Measurements from ENCODE around the gene SCLY. TPM values are rescaled to one million over a fixed set of nuclear protein-coding genes. Genes with fewer than 3 reads are reported as not detected.

The SCLY gene
- total RNA-seq, 1 experiment from 2014 or later = 28.7 TPM

- ChIA-PET POLR2A (no interaction called here), CTCF (no interaction called here)
- TF ChIP-seq JUND (IDR thresholded peaks at IDR 0.05) (no peak), YY1 (IDR thresholded peaks at IDR 0.05; ENCODE audit: extremely low read depth, insufficient replicate concordance, low read depth, low read length) (no peak), MAX (IDR thresholded peaks at IDR 0.05) (no peak), ATF3 (IDR thresholded peaks at IDR 0.05) (no peak), CTCF (IDR thresholded peaks at IDR 0.05 in 2 of 3, conservative IDR thresholded peaks at IDR 0.05 in 1 of 3; ENCODE audit: borderline replicate concordance in 1 of 3, insufficient read depth in 1 of 3, low read depth in 2 of 3, low read length in 2 of 3) (no peak), RAD21 (IDR thresholded peaks at IDR 0.05; ENCODE audit: low read depth) (no peak), SIN3A (IDR thresholded peaks at IDR 0.05; ENCODE audit: low read depth) (no peak), EZH2 (IDR thresholded peaks at IDR 0.05) (no peak)
These were observed 42.1 kb downstream of the SCLY start for GRCh38 chr2:238102865-238103264.

More at GRCh38 chr2:238102865-238103264, 42.1 kb downstream of the SCLY start:
- Histone ChIP-seq H3K9ac (ENCODE audit: low read length) (no peak overlapping the region), H3K4me1 (ENCODE audit: control insufficient read depth in 1 of 2, insufficient read depth in 2 of 2, low read length in 2 of 2) (peaks cover 6 to 17% of the 10 kb centered on the region in 2 experiments; a peak in 3 of 4 replicates), H3K4me3 (replicated peaks in 1 of 2; ENCODE audit: low read depth in 1 of 2, low read length in 2 of 2) (no peak overlapping the region), H3K79me2 (ENCODE audit: insufficient read depth, low read length) (no peaks in the 10 kb centered on the region), H3K9me2 (ENCODE audit: insufficient read depth) (no peaks in the 10 kb centered on the region), H3K27ac (ENCODE audit: low read depth, low read length) (no peak overlapping the region), H3K4me2 (ENCODE audit: low read length) (no peak overlapping the region), H4K20me1 (ENCODE audit: insufficient read depth) (no peaks in the 10 kb centered on the region), H3K27me3 (ENCODE audit: insufficient read depth, low read length) (no peaks in the 10 kb centered on the region), H2AFZ (ENCODE audit: low read depth, low read length, poor library complexity, severe bottlenecking) (no peak overlapping the region), H3K9me3 (ENCODE audit: control insufficient read depth in 1 of 2, insufficient read depth in 1 of 2, low read depth in 1 of 2, low read length in 2 of 2) (no peaks in the 10 kb centered on the region), H3K36me3 (ENCODE audit: control insufficient read depth in 1 of 2, insufficient read depth in 2 of 2, low read length in 2 of 2) (no peaks in the 10 kb centered on the region)
- RAD21 ChIA-PET (ENCODE audit: low non-redundant PET in 1 of 2, low total read pairs in 2 of 2, uncharacterized antibody in 2 of 2, unreplicated experiment in 2 of 2) = no interaction called here
- ATAC-seq = no peak
- intact Hi-C loops (cut with micrococcal nuclease) = no loop called here
- DNase-seq (ENCODE audit: low read depth, low spot score) = no peak
- no TSS peak for BruUV-seq (replicated peaks)
